ENCODE data around the gene PCDHGB4.
"Not testable (repeated sequence)": the region's sequence is repeated elsewhere in the genome, so short reads cannot be mapped to it uniquely, and the experiment has no call there.

PCDHGB4 gene

DNA sequence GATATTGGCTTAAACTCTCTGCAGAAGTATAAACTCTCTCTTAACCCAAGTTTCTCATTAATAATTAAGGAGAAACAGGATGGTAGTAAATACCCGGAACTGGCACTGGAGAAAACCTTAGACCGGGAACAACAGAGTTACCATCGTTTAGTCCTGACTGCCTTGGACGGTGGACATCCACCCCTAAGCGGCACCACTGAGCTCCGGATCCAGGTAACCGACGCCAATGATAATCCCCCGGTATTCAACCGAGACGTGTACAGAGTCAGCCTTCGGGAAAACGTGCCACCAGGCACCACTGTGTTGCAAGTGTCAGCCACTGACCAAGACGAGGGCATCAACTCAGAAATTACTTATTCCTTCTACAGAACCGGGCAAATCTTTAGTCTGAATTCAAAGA, 11.1 kb downstream of the PCDHGB4 start:
- no peak for DNase-seq

DNA sequence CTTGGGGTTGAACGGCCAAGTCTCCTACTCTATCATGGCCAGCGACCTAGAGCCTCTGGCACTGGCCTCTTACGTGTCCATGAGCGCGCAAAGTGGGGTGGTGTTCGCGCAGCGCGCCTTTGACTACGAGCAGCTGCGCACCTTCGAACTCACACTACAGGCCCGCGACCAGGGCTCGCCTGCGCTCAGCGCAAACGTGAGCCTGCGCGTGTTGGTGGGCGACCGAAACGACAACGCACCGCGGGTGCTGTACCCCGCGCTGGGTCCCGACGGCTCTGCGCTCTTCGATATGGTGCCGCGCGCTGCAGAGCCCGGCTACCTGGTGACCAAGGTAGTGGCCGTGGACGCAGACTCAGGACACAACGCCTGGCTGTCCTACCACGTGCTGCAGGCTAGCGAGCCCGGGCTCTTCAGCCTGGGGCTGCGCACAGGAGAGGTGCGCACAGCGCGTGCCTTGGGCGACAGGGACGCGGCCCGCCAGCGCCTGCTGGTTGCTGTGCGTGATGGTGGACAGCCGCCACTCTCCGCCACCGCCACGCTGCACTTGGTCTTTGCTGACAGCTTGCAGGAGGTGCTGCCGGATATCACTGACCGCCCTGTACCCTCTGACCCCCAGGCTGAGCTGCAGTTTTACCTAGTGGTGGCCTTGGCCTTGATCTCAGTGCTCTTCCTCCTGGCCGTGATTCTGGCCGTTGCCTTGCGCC, 12.2 kb downstream of the PCDHGB4 start:
- no peak for DNase-seq

DNA sequence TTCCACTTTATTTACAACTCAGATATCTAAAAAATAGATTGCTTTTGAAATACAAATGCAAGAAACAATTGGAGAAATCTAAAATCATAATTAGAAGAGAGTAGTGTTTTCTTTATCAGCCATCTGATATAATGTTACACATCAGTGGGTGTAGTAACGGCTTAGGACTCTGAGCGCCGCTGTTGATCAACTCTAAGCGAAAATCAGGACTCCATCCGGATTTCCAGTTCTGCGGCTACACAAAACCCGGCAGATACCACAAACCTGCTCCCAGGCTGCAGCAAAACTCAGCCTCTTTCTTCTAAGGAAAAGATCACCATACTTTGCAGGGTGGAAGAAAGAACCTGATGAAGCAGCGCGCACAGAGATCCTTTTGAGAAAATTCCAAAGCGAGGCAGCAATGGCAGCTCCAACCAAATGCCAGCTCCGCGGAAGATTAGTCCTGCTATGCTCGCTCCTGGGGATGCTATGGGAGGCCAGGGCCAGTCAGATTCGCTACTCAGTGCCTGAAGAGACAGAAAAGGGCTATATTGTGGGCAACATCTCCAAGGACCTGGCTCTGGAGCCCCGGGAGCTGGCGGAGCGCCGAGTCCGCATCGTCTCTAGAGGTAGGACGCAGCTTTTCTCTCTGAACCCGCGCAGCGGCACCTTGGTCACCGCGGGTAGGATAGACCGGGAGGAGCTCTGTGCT, 15.2 kb downstream of the PCDHGB4 start, which contains the start of gene PCDHGA9:
Gene PCDHGA9 (plus strand): TSS at position 226 of the 691 bp plus-strand sequence. CDS start 175 bp downstream, at position 401.
- no peak for DNase-seq

- no peak for DNase-seq
Observed at GRCh38 chr5:141403387-141403786, 15.9 kb downstream of the PCDHGB4 start.

DNA sequence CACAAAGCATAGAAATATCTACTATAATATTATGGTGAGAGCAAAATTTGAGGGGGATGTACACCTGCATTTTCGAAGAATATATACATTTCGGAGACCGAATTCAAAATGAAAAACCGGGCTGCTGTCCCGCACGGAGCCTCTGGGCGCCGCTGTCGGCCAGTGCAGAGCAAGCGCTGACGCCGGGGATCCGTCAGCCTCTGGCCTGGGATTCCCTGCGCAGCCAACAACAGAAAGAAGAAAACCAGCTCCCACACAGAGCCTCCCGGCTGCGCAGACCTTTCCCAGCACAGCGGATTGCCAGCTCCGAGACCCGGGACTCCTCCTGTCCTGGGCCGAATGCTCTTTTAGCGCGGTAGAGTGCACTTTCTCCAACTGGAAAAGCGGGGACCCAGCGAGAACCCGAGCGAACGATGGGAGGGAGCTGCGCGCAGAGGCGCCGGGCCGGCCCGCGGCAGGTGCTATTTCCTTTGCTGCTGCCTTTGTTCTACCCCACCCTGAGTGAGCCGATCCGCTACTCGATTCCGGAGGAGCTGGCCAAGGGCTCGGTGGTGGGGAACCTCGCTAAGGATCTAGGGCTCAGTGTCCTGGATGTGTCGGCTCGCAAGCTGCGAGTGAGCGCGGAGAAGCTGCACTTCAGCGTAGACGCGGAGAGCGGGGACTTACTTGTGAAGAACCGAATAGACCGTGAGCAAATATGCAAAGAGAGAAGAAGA, 20.4 kb downstream of the PCDHGB4 start, which contains the start of gene PCDHGB6:
Gene PCDHGB6 (plus strand): TSS at position 232 of the 716 bp plus-strand sequence. CDS start 182 bp downstream, at position 414.
- peak in 2 of 5 donors; percentile 23 to 25 for DNase-seq

- no peak for DNase-seq
Observed at GRCh38 chr5:141409598-141410306, 22.3 kb downstream of the PCDHGB4 start.

- no peak for DNase-seq
Observed at GRCh38 chr5:141411575-141411974, 24.1 kb downstream of the PCDHGB4 start.

DNA sequence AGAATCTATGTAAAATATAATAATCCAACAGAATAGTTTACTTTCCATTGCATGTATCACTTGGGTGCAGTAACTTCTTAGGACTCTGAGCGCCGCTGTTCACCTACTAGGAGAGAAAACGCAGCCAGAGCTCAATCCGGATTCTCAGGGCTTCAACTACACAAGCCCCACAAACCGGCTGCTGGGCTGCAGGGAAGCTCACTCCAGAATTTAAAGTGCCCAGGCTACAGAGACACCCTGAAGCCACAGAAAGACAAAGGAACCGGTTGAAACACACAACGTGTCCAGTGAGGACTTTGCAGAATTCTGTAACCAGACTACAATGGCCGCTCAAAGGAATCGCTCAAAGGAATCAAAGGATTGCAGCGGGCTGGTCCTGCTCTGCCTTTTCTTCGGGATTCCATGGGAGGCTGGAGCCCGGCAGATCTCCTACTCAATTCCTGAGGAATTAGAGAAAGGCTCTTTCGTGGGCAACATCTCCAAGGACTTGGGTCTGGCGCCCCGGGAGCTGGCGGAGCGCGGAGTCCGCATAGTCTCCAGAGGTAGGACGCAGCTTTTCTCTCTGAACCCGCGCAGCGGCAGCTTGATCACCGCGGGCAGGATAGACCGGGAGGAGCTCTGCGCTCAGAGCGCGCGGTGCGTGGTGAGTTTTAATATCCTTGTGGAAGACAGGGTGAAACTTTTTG, 25.5 kb downstream of the PCDHGB4 start, which contains the start of gene PCDHGA10:
Gene PCDHGA10 (plus strand): TSS at position 134 of the 686 bp plus-strand sequence. CDS start 189 bp downstream, at position 323.
- DNase-seq: peak in 3 of 5 donors; percentile 29 to 56 (median 55)

- DNase-seq: no peak
Observed at GRCh38 chr5:141413540-141414069, 26.1 kb downstream of the PCDHGB4 start.

DNA sequence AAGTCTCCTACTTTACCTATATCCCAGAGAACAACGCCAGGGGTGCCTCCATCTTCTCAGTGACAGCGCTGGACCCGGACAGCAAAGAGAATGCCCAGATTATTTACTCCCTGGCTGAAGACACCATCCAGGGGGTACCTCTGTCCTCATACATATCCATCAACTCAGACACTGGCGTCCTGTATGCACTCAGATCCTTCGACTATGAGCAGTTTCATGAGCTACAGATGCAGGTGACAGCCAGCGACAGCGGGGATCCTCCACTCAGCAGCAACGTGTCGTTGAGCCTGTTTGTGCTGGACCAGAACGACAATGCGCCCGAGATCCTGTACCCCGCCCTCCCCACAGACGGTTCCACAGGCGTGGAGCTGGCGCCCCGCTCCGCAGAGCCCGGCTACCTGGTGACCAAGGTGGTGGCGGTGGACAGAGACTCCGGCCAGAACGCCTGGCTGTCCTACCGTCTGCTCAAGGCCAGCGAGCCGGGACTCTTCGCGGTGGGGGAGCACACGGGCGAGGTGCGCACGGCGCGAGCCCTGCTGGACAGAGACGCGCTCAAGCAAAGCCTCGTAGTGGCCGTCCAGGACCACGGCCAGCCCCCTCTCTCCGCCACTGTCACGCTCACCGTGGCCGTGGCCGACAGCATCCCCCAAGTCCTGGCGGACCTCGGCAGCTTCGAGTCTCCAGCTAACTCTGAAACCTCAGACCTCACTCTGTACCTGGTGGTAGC, 27.2 kb downstream of the PCDHGB4 start:
- DNase-seq: not testable (repeated sequence)

DNA sequence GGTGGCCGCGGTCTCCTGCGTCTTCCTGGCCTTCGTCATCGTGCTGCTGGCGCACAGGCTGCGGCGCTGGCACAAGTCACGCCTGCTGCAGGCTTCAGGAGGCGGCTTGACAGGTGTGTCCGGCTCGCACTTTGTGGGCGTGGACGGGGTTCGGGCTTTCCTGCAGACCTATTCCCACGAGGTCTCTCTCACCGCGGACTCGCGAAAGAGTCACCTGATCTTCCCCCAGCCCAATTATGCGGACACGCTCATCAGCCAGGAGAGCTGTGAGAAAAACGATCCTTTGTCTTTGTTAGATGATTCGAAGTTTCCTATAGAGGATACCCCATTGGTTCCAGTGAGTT, 27.7 kb downstream of the PCDHGB4 start:
- not testable (repeated sequence) for DNase-seq

DNA sequence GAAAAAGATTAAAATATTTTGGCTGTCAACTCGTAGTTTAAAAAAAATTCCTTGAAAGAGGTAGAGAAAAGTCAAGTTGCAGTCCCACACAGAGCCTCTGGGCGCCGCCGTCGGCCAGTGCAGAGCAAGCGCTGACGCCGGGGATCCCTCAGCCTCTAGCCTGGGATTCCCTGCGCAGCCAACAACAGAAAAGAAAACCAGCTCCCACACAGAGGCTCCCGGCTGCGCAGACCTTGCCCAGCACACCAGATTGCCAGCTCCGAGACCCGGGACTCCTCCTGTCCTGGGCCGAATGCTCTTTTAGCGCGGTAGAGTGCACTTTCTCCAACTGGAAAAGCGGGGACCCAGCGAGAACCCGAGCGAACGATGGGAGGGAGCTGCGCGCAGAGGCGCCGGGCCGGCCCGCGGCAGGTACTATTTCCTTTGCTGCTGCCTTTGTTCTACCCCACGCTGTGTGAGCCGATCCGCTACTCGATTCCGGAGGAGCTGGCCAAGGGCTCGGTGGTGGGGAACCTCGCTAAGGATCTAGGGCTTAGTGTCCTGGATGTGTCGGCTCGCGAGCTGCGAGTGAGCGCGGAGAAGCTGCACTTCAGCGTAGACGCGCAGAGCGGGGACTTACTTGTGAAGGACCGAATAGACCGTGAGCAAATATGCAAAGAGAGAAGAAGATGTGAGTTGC, 30.1 kb downstream of the PCDHGB4 start, which contains the start of gene PCDHGB7:
Gene PCDHGB7 (plus strand): TSS at position 184 of the 679 bp plus-strand sequence. CDS start 183 bp downstream, at position 367.
- DNase-seq: peak in 2 of 5 donors; percentile 31 to 36

GRCh38 chr5:141419074-141419880, 31.8 kb downstream of the PCDHGB4 start:
- DNase-seq: no peak

GRCh38 chr5:141420855-141421488, 33.5 kb downstream of the PCDHGB4 start, which contains the start of gene PCDHGA11:
Gene PCDHGA11, plus strand, starts transcription at chr5:141421051. Its CDS starts 177 bp downstream, at chr5:141421228.
- DNase-seq: peak in 2 of 5 donors; percentile 27 to 35

DNA sequence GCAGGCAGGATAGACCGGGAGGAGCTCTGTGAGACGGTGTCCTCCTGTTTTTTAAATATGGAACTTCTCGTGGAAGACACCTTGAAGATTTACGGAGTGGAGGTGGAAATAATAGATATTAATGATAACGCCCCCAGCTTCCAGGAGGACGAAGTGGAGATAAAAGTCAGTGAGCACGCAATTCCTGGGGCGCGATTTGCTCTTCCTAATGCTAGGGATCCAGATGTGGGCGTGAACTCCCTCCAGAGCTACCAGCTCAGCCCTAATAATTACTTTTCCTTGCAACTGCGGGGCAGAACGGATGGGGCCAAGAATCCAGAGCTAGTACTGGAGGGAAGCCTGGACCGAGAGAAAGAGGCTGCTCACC, 34.0 kb downstream of the PCDHGB4 start:
- DNase-seq: no peak

DNA sequence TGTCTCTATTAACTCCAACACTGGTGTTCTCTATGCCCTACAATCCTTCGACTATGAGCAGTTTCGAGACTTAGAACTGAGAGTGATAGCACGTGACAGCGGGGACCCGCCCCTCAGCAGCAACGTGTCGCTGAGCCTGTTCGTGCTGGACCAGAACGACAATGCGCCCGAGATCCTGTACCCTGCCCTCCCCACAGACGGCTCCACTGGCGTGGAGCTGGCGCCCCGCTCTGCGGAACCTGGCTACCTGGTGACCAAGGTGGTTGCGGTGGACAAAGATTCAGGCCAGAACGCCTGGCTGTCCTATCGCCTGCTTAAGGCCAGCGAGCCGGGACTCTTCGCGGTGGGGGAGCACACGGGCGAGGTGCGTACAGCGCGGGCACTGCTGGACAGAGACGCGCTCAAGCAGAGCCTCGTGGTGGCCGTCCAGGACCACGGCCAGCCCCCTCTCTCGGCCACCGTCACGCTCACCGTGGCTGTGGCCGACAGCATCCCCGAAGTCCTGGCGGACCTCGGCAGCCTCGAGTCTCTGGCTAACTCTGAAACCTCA, 35.3 kb downstream of the PCDHGB4 start:
- DNase-seq: no peak

- no peak for DNase-seq
Observed at GRCh38 chr5:141427783-141428426, 40.4 kb downstream of the PCDHGB4 start.

Measured in T-helper 1 cell (primary cell).